C4-2B (cell line): ENCODE measurements around the gene NSMCE1.

ENCODE experiments used
- H3K27ac ChIP-seq: fragments of 450-650 bp; 2 replicates; pipeline ENCODE4 v1.5.1; 2017
- CTCF ChIP-seq: fragments of 450-650 bp; conservative IDR thresholded peaks from 2 replicates; pipeline ENCODE4 v1.5.1; 2017; ENCODE audit warnings: mild to moderate bottlenecking
- ZFX ChIP-seq: fragments of 450-650 bp; IDR thresholded peaks from 2 replicates; pipeline ENCODE4 v1.6.1; 2017

Gene NSMCE1

GRCh38 chr16:27244363-27244755 lies 24.2 kb downstream of the NSMCE1 start:
- no peak overlapping the region for H3K27ac ChIP-seq
- TF ChIP-seq ZFX, result no peak
- no peak for TF ChIP-seq CTCF

GRCh38 chr16:27243725-27244362 lies 24.7 kb downstream of the NSMCE1 start:
- H3K27ac ChIP-seq, result no peak overlapping the region
- TF ChIP-seq ZFX (no peak), CTCF (no peak)

GRCh38 chr16:27242868-27243590 lies 25.5 kb downstream of the NSMCE1 start:
- TF ChIP-seq ZFX, result no peak
- TF ChIP-seq CTCF, result no peak
- H3K27ac ChIP-seq, result no peak overlapping the region

- H3K27ac ChIP-seq, result no peak overlapping the region
These were observed 26.2 kb downstream of the NSMCE1 start for GRCh38 chr16:27242398-27242797.

GRCh38 chr16:27241658-27242057 lies 26.9 kb downstream of the NSMCE1 start:
- H3K27ac ChIP-seq, result no peak overlapping the region
- TF ChIP-seq ZFX (no peak), CTCF (no peak)

More at GRCh38 chr16:27242398-27242797, 26.2 kb downstream of the NSMCE1 start:
- TF ChIP-seq CTCF, result no peak

GRCh38 chr16:27240948-27241531 lies 27.5 kb downstream of the NSMCE1 start:
- no peak overlapping the region for H3K27ac ChIP-seq
- no peak for TF ChIP-seq CTCF
- no peak for TF ChIP-seq ZFX
